NCI-H146 (cell line): ENCODE measurements around the gene PCDH9.
"Not testable (repeated sequence)": the region's sequence is repeated elsewhere in the genome, so short reads cannot be mapped to it uniquely, and the experiment has no call there.

Experiments used
- DNase-seq: peaks from one replicate; lab custom pipeline; 2025; lab: John Stamatoyannopoulos, UW

The PCDH9 gene

DNA sequence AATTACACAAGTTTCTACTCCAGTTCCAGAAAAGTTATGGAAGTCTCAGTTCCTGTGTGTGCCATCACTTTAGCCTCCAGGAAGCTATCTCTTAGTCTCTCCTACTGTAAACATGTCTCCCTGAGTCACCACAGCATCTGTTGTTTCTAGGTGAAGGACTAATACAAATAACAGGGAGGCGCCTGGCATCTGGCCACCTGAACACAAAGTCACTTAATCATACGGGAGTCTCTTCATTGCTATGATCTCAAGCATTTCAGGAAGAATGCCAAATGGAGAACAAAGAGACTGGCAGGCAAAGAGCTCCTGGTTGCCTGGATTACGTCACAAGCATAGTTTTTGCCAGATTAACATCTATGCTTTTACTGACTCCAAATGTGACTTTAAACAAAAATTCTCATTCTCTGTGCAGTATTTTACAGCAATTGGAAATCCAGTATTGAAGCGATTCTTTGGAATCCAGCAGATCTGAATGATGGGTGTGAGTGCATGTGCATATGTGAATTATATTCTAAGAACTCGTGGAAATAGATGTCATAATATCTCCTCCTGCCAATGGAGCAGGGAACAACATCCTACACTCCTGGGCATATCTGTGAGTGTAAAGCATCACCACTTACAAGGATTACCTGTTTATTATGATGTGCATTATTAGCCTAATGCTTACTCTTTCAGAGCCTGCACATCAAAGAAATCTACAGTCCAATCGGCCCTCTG, 572.8 kb downstream of the PCDH9 start:
- DNase-seq: peak; percentile 84

DNA sequence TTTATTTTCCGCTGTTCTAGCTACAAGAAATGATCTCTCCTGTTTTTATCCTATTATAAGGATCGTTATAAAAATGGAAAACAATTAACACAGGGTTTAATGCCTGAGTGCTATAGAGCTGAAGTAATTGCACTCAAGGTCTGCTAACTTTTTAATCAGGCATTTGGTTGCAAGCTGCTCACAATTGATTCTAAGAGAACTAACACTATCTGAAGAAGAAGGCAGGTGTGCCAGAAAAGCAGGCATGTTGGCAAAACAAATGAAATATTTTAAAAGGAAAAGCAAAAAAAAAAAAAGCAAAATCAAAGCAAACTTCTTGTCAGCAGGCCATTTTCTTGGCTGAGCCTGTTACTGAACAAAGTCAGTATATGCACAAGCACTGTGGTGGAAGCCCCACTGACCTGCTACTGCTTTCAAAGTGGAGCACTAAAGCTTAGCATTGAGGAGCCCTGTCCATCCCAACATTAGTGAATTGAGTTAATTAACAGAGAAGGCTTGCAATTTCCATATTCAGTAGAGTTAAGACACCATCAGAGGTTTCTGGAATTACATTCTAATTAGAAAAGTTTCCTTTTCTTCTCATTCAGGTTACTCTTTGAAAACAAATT, 574.2 kb downstream of the PCDH9 start:
- peak; percentile 25 for DNase-seq

DNA sequence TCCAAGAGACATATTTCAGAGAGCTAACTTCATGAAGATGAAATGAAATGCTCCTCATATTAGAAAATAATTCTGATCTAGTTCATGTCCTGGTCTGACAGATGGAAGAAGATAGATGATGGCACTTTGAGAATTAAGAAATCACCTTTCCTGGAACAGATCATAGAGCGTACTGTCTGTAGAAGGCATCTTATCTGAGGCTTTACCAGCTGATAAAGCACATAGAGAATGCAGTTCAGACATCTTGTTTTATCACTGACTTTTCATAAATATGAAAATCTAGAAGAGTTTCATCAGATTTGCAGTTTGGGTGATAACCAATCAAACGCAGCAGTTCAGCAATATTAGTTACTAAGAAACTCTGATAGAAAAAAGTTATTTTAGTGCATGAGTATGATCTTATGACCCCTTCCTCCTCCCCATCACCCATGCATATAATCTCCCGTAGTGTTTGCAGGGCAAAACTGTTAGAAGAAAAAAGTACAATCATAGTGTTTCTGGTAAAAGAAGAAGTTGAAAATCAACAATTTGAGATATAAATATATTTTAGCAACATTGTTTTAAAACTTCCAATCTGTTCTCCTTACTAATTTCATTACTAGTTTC, 585.2 kb downstream of the PCDH9 start:
- no peak for DNase-seq

DNA sequence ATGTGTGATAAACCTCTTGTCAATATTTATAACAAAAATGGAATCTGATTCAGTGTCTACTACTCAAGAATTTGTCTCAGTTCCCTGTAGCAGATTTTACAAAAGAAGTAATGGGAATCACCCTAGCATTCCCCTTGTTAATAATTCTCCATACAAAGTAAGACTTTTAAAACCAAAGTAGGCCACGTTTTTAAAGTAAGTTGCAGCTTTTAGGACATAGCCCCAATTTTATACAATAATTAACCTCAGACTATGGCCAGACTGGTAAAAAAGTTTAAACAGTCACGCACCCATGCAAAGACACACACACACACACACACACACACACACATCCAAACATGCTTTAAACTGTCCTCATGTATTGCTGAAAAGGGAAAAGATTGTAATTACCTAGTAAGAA, 589.9 kb downstream of the PCDH9 start:
- no peak for DNase-seq

GRCh38 chr13:66639044-66639443, 591.1 kb downstream of the PCDH9 start:
- no peak for DNase-seq

GRCh38 chr13:66635526-66635925, 594.6 kb downstream of the PCDH9 start:
- DNase-seq: no peak

- DNase-seq: no peak
Observed at GRCh38 chr13:66634384-66634783, 595.8 kb downstream of the PCDH9 start.

DNA sequence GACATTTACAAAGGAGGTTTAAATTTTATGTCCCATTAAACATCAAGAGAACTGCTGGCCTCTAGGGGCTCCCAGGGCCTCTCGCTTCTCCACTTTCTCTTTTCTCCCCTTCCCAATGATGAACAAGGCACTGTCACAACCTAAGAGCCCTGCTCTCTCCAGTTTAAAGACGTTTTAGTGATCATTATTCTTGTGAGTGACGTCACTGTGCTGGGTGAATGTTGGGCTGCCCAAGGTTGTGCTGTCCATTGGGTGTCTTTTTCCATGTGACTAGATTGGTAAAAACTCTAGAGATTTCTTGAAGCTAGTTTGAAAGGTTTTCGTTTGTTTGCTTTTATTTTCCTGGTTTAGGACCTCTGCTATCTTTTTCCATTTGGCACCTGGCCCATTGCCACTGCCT, 602.6 kb downstream of the PCDH9 start:
- no peak for DNase-seq

GRCh38 chr13:66624302-66624701, 605.8 kb downstream of the PCDH9 start:
- no peak for DNase-seq

- DNase-seq: no peak
Observed at GRCh38 chr13:66623129-66623820, 606.9 kb downstream of the PCDH9 start.

GRCh38 chr13:66621906-66622447, 608.2 kb downstream of the PCDH9 start:
- not testable (repeated sequence) for DNase-seq

DNA sequence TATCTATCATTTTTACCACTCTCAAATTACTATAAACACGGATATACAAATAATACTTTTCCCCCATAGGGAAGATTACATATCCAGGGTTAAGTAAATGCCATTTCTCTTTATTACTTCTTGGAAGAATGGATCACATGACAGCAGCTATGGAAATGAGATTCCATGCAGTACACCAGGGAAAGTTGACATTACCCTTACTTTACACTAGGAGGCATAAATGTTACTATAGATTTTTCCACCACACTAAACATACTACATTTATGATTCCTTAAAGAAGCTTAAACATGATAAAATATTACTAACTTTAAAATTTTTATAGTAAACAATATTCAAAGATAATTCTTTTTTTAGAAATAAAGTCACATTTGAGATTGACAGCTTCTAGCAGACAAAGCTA, 611.4 kb downstream of the PCDH9 start:
- no peak for DNase-seq

- DNase-seq: no peak
Observed at GRCh38 chr13:66617786-66618185, 612.4 kb downstream of the PCDH9 start.

DNA sequence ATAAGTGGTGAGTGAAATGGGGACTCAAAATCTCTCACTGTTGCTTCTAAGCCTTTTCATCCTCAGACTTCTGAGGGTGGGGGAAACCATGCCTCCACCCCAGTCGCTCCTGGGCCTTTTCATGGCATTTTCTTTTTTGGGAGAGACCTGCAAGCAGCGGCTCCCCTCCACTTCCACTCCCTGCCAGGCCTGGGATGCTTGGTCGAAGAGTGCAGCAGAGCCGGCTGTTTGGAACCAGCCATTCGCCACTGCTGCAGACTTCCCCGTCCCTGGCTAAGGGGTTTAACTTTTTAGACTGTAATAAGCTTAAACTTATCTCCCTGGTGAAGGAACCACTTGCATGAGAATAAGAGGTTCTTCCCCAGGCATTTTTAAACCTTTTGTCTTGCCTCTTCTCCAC, 617.2 kb downstream of the PCDH9 start:
- no peak for DNase-seq

DNA sequence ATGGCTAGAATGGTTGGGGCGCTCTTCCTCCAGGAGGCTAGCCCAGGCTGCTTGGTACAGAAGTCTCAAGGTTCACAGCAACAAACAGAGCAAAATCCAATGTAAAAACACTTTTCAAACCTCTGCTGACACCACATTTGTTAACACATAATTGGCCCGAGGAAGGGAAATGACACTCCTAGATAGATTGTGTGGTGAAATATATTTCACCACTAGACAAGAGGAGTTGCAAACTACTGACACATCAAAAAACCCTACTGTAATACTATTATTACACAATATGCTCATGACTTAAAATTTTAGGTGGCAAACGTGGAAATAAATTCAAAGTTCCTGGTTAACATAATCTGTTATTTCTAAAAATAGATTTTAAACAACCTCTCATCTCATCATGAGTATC, 643.6 kb downstream of the PCDH9 start:
- no peak for DNase-seq

DNA sequence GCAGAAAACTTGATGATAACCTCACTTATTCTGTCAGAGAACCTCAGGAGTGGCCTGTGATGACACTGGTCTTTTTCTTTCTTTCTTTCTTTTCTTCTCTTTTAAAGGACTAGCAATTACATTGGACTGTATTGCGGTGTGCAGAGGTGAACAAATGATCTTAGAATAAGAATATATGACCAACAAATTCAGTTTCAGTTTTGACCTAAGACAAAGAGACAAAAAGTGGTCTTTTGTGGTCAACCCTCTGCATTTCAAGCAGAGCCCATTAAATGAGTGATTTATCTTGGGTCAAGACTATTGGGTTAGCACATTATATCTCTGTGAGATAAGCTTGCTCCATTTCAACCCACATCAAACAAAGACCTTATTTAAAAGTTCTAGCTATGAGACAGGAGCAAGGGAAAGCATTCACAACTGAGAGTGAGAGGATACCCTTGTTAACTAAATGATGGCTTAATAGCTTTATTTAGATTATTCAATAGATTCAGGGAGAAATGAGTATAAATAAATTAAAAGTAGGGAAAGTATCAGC, 644.4 kb downstream of the PCDH9 start:
- no peak for DNase-seq

- no peak for DNase-seq
Observed at GRCh38 chr13:66581675-66582074, 648.5 kb downstream of the PCDH9 start.

DNA sequence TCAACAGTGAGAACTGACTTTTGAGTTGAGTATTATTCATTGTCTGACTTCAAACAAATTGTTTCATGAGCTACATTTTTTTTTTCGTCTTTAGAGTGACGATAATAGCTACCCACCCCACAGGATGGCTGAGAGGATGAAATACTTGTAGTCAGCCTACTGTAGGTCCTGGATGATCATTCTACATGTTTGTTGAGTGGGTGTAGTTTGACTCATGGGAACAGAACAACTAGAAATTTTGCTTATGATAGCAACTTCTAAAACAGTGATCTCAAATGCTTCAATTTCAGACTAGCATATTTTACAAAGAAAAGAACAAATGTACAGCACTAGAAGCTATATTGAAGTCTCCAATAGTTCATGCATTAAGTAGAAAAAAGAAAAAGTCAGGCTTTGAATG, 651.8 kb downstream of the PCDH9 start:
- DNase-seq: no peak

DNA sequence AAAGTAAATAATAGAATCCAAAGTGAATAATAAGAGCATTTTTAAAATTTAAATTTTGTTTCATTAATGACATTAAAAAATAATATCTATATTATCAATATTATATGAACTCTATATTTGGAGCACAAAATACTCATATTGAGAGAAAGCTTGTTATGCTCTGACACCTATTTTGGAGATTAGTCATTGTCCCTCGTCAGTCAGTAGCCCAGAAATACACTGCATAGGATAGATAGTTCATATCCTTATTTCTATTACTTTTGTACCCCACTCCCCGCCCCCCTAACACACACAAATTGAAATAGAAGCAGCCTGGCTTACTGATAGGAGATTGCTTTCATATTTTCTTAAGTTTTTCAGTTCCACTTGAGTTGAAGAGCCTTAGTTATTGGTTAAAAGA, 652.8 kb downstream of the PCDH9 start:
- DNase-seq: no peak

DNA sequence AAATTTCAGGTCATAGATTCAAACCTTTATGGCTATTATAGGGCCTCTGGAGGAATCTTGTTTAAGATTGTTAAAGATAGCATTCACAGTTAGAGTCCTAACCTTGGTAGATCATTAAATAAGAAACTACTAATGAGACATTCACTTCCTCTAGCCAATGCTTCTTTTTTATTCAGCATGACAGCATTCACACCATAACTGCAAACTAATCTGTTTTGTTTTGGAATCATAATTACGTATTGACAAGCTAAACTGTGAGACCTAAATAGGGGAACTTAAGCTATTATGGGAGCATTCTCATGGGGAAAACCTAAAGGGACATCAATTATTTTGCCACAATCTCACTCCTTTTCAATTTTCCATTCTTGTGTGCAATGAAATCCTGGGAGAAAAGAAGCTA, 653.8 kb downstream of the PCDH9 start:
- DNase-seq: no peak

- no peak for DNase-seq
Observed at GRCh38 chr13:66574606-66575005, 655.5 kb downstream of the PCDH9 start.

- no peak for DNase-seq
Observed at GRCh38 chr13:66567899-66568612, 662.1 kb downstream of the PCDH9 start.
